ENCODE results near the gene CRB3. TPM values are rescaled to one million over a fixed set of nuclear protein-coding genes. Genes with fewer than 3 reads are reported as not detected.
A peak's percentile ranks its signal among the peaks of the same experiment; 100 is the strongest.

Gene CRB3
- total RNA-seq, 2 experiments from 2014 or later, result 1.2 to 2.9 TPM

GRCh38 chr19:6453951-6454565 is 10.0 kb upstream of the CRB3 start:
- intact Hi-C loops (cut with micrococcal nuclease; ENCODE audit: unreplicated experiment), result no loop called here
- no TSS peak for BruUV-seq (replicated peaks)
- H3K79me2 ChIP-seq (ENCODE audit: insufficient read depth, low read depth, low read length), result peaks cover 10% of the 10 kb centered on the region; the same call in 1 of the 2 replicates
- H2AFZ ChIP-seq (ENCODE audit: low read length), result no peak overlapping the region
- H3K9me2 ChIP-seq (ENCODE audit: insufficient read depth, low read length), result no peaks in the 10 kb centered on the region
- H3K27ac ChIP-seq (ENCODE audit: low read depth, low read length, poor library complexity, severe bottlenecking), result no peak overlapping the region
- H3K36me3 ChIP-seq (ENCODE audit: insufficient read depth, low read length), result peaks cover 77% of the 10 kb centered on the region
- ChIA-PET POLR2A (no interaction called here), CTCF (ENCODE audit: unreplicated experiment) (no interaction called here)
- H3K4me3 ChIP-seq (ENCODE audit: low read depth, low read length, poor library complexity, severe bottlenecking), result no peak overlapping the region
- H3K4me2 ChIP-seq (ENCODE audit: low read length), result no peak overlapping the region
- H3K4me1 ChIP-seq (ENCODE audit: insufficient read depth, low read length, poor library complexity, severe bottlenecking), result peaks cover 15% of the 10 kb centered on the region
- TF ChIP-seq CTCF (conservative IDR thresholded peaks at IDR 0.05; ENCODE audit: low read length) (no peak), EZH2phosphoT487 (IDR thresholded peaks at IDR 0.05; ENCODE audit: borderline replicate concordance, low read depth, low read length) (no peak)
- peak; percentile 54 for DNase-seq (ENCODE audit: low spot score)
- no peaks in the 10 kb centered on the region for H4K20me1 ChIP-seq (ENCODE audit: insufficient read depth, low read length)
- H3K9me3 ChIP-seq (ENCODE audit: low read length), result peaks cover 25% of the 10 kb centered on the region

- H3K4me1 ChIP-seq (ENCODE audit: insufficient read depth, low read length, poor library complexity, severe bottlenecking), result peaks cover 15% of the 10 kb centered on the region
- no peaks in the 10 kb centered on the region for H3K9me2 ChIP-seq (ENCODE audit: insufficient read depth, low read length)
- ChIA-PET POLR2A (interaction anchor here (0.7 kb wide), 1 partner anchor 28 kb away, joined by 3 read pairs; no protein-coding TSS in a partner anchor), CTCF (ENCODE audit: unreplicated experiment) (no interaction called here)
- H3K4me3 ChIP-seq (ENCODE audit: low read depth, low read length, poor library complexity, severe bottlenecking), result no peak overlapping the region
- peaks cover 25% of the 10 kb centered on the region for H3K9me3 ChIP-seq (ENCODE audit: low read length)
- H3K79me2 ChIP-seq (ENCODE audit: insufficient read depth, low read depth, low read length), result peaks cover 13% of the 10 kb centered on the region; the same call in 1 of the 2 replicates
- no peaks in the 10 kb centered on the region for H4K20me1 ChIP-seq (ENCODE audit: insufficient read depth, low read length)
- intact Hi-C loops (cut with micrococcal nuclease; ENCODE audit: unreplicated experiment), result no loop called here
- H3K27ac ChIP-seq (ENCODE audit: low read depth, low read length, poor library complexity, severe bottlenecking), result no peak overlapping the region
- H3K4me2 ChIP-seq (ENCODE audit: low read length), result no peak overlapping the region
- peaks cover 65% of the 10 kb centered on the region for H3K36me3 ChIP-seq (ENCODE audit: insufficient read depth, low read length)
- no peak for DNase-seq (ENCODE audit: low spot score)
- no peak for TF ChIP-seq EZH2phosphoT487 (IDR thresholded peaks at IDR 0.05; ENCODE audit: borderline replicate concordance, low read depth, low read length)
- TF ChIP-seq CTCF (conservative IDR thresholded peaks at IDR 0.05; ENCODE audit: low read length), result no peak
- no peak overlapping the region for H2AFZ ChIP-seq (ENCODE audit: low read length)
- no TSS peak for BruUV-seq (replicated peaks)
Measured at GRCh38 chr19:6455924-6456323, 8.1 kb upstream of the CRB3 start.

Data from OCI-LY7 (cell line).